GM12801 (cell line): ENCODE measurements around the gene DPY19L3.

Experiments used
- CTCF ChIP-seq: IDR thresholded peaks from one replicate; pipeline ENCODE4 v1.5.1; 2011; ENCODE audit warnings: control low read depth; ENCODE audit not compliant: insufficient read length; ENCODE audit errors: extremely low read depth

Gene DPY19L3

GRCh38 chr19:32497391-32497790 is 91.8 kb downstream of the DPY19L3 start:
- TF ChIP-seq CTCF: no peak

GRCh38 chr19:32498648-32499200 is 93.2 kb downstream of the DPY19L3 start:
- no peak for TF ChIP-seq CTCF

- no peak for TF ChIP-seq CTCF
These were observed 113.5 kb downstream of the DPY19L3 start for GRCh38 chr19:32519023-32519422.

- no peak for TF ChIP-seq CTCF
These were observed 117.4 kb downstream of the DPY19L3 start for GRCh38 chr19:32522967-32523366.

GRCh38 chr19:32526895-32527294 is 121.3 kb downstream of the DPY19L3 start:
- no peak for TF ChIP-seq CTCF

- TF ChIP-seq CTCF: no peak
These were observed 125.2 kb downstream of the DPY19L3 start for GRCh38 chr19:32530773-32531172.

GRCh38 chr19:32532233-32532632 is 126.7 kb downstream of the DPY19L3 start:
- TF ChIP-seq CTCF: no peak
